OCI-LY3 (cell line): ENCODE measurements around the gene FHL3.

ENCODE experiments used
- EZH2phosphoT487 ChIP-seq: fragments of 200-600 bp; shearing (Covaris generic); IDR thresholded peaks from 2 replicates; pipeline ENCODE4 v1.6.1; 2018; ENCODE audit warnings: antibody characterized with exemption, mixed run types, low read depth
- TF ChIP-seq, protein P1 (sequence below): fragments of 200-600, 300-600 bp; sonication (generic); IDR thresholded peaks from 2 replicates; pipeline ENCODE4 v1.5.1; 2014; ENCODE audit warnings: antibody characterized with exemption, low read length, low read depth

DNA sequence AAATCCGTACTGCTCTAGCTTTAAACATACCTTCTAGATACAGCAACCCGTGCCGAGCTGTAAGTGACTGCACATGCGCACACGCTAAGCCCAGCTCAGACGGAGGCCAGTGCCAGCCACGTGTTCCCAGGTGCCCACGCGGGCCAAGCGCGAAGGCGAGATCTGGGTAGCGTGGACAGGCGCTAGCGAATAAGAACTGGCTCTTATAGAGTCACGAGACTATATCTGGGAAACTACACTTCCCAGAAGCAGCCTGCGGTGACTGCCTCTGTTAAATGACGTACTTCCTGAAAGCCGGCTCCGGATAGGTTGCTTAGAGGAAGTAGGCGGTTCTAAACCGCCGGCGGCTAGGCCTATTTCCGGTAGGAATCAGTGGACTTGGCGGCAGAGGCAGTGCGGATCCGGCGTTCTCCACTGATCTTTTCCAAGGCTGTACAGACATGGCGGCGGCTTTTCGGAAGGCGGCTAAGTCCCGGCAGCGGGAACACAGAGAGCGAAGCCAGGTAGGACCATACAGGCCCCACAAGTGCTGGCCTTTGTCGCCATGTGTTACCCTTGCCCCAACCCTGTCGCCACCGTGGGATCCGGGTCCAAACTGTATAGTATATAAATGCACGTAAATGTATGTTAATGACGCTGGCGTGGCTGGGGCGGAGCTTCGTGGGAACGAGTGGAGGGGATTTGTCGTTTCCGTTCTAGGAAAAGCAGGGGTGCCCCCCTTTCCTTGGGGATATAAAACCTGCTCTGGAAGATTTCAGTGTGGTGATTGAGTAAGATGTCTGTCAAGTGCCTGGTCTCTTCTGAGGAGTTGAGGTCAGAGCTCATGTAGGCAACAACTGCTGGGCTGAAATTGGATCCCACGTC, 7.3 kb upstream of the FHL3 start, which contains the start of gene UTP11:
- TF ChIP-seq, protein P1, sequence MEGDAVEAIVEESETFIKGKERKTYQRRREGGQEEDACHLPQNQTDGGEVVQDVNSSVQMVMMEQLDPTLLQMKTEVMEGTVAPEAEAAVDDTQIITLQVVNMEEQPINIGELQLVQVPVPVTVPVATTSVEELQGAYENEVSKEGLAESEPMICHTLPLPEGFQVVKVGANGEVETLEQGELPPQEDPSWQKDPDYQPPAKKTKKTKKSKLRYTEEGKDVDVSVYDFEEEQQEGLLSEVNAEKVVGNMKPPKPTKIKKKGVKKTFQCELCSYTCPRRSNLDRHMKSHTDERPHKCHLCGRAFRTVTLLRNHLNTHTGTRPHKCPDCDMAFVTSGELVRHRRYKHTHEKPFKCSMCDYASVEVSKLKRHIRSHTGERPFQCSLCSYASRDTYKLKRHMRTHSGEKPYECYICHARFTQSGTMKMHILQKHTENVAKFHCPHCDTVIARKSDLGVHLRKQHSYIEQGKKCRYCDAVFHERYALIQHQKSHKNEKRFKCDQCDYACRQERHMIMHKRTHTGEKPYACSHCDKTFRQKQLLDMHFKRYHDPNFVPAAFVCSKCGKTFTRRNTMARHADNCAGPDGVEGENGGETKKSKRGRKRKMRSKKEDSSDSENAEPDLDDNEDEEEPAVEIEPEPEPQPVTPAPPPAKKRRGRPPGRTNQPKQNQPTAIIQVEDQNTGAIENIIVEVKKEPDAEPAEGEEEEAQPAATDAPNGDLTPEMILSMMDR = no peak
- TF ChIP-seq EZH2phosphoT487 = no peak
